Astrocyte (in vitro differentiated cells and primary cell): ENCODE data around the gene FHOD1.

Experiments used
- CTCF ChIP-seq: IDR thresholded peaks from 2 replicates; pipeline ENCODE4 v1.5.1; 2011; ENCODE audit warnings: low read depth, mild to moderate bottlenecking, inconsistent platforms, low read length, moderate library complexity; ENCODE audit not compliant: insufficient read depth
- EZH2 ChIP-seq: IDR thresholded peaks from 2 replicates; pipeline ENCODE4 v1.6.1; 2012; ENCODE audit warnings: mild to moderate bottlenecking, low read length, inconsistent platforms; ENCODE audit not compliant: insufficient read depth

DNA sequence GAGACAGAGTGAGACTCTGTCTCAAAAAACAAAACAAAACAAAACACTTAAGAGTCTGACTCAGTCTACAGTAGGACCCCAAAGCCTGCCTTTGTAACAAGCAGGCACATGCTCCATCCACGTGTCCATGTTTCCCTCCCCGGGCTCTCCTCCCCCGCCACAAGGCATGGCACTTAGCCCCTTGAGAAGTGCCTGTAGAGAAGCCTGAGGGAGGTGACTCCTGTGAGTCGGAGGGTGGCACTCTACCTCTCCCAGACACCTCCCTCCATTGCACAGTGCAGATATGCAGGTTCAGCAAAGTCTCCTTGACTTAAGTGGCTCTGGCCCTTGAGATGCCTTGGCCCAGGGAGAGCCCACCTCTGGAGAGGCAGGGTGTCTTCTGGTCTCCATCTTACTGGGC is 6.8 kb downstream of the FHOD1 start:
- TF ChIP-seq EZH2 (no peak), CTCF (no peak)
